CD4-positive, alpha-beta T cell treated with Interleukin-4 for 1 hour (primary cell): ENCODE results near the gene CYP4F8.
A peak's percentile ranks its signal among the peaks of the same experiment; 100 is the strongest.
"Not testable (repeated sequence)": the region's sequence is repeated elsewhere in the genome, so short reads cannot be mapped to it uniquely, and the experiment has no call there.

Experiments
- DNase-seq, 2 donors: peaks; one replicate each; pipeline ENCODE4 v3.0.0-alpha.2; 2020 to 2022

CYP4F8 gene

GRCh38 chr19:15644816-15645215, 29.8 kb downstream of the CYP4F8 start:
- no peak for DNase-seq

DNA sequence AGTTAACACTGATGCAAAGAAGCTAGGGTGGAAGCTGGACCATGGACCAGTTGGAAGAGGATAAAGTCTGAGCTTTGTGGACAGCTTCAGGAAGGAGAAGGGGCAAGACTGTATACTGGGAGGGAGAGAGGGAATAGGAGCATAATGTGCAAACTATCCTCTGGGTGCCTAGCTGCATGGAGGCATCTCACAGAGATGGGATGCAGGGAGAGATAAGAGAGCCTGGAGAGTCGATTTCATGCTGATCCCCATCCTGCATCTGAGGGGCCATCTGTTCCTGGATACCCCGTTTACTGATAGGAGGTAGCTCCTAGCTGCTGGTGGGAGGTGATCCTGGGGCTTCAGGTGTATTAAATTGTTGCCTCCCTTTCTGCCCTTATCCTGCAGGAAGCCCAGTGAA, 34.5 kb downstream of the CYP4F8 start:
- DNase-seq = no peak

DNA sequence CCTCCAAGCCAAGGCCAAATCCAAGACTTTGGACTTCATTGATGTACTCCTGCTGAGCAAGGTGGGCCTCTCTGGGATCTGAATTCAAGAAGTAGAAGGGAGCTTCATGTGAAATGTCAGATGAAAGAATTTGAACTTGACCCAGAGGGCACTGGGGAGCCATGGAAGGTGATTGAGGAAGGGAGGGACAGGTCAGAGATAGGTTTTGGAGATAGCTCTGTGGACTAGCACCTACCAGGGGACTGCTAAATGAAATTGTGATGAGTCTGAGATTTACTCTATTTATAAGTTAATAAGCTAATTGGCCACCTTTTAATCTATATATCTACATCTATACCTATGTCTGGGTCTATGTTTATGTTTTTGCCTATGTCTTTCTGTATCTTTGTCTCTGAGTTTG, 35.1 kb downstream of the CYP4F8 start:
- not testable (repeated sequence) for DNase-seq

DNA sequence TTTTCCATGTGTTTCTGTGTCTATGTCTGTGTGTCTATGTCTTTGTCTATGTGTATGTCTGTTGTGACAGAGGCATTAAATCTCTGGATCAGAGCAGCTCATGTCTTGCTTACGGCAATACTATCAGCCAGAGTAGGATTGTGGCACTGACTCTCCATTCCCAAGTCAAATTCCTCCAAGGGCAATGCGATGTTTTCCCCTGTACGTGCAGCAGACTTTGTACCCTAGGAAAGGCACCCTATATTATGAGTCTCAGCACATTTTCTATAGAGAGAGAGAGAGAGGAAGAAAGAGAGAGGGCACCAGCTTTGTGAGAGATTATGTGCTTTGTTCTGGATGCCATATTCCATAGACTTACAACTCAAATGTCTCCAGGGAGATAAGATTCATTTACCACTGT, 36.8 kb downstream of the CYP4F8 start:
- DNase-seq = no peak

DNA sequence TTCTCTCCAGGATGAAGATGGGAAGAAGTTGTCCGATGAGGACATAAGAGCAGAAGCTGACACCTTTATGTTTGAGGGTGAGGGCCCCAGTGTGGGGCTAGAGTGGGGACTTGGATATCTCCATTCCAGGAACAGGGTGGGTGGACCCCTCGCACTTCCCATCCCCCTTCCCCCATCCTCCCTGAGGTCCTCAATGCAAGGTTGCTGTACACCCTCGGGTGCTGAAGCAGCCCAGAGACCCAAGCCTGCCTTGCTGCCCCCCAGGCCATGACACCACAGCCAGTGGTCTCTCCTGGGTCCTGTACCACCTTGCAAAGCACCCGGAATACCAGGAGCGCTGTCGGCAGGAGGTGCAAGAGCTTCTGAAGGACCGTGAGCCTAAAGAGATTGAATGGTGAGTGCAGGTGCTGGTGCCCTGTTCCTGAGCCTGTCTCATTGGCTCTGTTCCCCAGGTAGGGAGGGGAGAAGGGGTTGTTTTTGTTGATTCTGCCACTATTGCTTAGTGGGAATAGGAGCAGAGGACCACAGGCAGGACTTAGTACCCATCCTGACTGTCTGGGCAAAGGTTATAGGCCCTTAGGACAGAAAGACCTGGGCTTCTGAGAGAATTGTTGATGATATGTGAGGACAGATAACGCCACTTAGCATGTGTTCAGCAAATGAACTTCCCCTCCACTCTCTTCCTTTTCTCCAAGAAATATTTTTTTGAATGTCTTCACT, 37.7 kb downstream of the CYP4F8 start:
- no peak for DNase-seq

- DNase-seq = no peak
Measured at GRCh38 chr19:15656467-15656866, 41.4 kb downstream of the CYP4F8 start.

DNA sequence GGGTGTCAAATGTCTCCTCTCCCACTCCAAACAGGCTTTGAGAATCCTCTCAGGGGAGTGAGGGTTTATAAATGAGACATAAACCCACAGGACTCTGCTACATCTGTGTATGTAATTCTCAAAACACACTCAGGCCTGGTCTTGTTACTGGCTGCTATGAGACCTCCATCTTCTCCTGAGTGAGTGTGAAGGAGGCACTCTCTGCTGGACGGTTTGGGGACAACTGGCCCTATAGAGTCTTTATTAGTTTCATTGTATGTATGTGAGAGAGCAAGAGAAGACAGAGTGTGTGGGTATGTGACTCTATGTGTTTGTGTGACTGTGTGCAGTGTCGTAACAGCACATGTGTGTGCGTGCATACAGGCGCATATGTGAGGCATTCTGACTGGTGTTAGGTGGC, 48.2 kb downstream of the CYP4F8 start:
- DNase-seq = no peak

GRCh38 chr19:15666186-15666585, 51.2 kb downstream of the CYP4F8 start:
- no peak for DNase-seq

- peak in 1 of 2 donors; percentile 25 for DNase-seq
Measured at GRCh38 chr19:15666883-15667282, 51.9 kb downstream of the CYP4F8 start.

DNA sequence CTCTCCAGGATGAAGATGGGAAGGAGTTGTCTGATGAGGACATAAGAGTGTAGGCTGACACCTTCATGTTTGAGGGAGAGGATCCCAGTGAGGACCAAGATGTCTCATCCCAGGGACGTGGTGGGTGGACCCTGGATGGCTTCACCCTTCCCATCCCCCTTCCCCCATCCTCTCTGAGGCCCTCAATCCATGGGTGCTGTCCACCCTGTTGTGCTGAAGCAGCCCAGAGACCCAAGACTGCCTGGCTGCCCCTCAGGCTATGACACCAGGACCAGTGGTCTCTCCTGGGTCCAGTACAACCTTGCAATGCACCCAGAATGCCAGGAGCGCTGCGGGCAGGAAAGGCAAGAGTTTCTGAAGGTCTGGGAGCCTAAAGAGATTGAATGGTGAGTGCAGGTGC, 54.4 kb downstream of the CYP4F8 start:
- no peak for DNase-seq

DNA sequence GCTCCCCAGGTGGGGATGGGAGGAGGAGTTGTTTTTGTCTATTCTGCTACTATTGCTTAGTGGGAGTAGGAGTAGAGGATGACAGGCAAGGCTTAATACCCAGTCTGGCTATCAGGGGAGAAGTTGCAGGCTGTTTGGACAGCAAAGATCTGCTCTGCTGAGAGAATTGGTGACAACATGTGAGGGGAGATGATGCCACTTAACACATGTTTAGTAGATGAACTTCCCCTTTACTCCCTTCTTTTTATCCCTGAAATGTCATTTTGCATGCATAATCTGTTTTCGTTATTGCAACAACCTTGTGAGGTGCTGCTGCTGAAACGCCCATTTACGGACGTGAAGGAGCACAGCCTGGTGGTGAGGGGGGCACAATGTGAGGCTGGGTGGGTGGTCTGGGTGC, 54.9 kb downstream of the CYP4F8 start:
- no peak for DNase-seq

DNA sequence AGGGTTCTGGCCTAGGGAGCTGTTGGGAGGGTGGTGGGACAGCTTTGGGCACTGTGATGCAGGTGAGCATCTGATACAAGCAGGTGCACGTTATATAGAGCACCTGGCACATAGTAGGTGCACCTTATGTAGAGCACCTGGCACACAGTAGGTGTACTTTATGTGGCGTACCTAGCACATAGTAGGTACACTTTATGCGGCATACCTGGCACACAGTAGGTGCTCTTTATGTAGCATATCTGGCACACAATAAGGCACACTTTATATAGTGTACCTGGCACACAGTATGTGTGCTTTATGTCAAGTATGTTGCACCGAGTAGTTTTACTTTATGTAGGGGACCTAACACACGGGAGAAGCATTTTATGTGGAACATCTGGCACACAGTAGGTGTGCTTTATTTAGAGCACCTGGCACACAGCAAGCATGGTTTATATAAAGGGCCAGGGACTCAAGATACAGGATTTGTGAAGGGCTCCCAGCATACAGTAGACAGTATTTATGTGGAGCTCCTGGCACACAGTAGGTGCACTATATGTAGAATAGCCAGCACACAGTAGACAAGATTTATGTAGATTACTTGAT, 56.3 kb downstream of the CYP4F8 start:
- no peak for DNase-seq

DNA sequence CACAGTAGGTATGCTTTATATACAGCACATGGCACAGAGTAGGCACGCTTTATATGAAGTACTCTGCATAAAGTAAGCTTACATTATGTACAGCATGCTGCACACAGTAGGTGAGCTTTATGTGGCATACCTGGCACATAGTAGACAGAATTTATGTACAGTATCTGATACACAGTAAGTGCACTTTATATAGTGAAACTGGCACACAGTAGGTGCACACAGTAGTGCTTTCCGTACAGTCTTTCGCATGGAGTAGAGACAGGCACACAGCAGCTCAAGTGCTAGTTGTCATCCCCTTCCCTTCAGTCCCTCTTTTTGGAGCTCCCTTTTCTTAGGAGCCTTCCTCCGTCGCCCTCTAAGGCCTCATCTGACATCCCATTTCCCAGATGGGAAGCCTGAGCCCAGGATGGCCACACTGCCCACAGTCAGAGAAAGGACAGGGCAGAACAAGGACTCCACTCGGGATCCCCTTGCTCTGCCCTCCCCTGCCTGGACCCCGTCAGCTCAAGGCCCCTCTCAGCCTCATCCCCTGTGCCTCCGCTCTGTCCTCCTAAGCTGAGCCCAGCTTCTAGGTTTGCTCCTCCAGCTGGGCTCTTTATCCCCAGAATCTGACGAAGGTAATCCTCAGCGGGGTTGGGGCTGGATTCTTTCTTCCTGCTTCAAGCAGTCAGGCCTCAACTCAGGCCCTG, 57.0 kb downstream of the CYP4F8 start:
- no peak for DNase-seq

DNA sequence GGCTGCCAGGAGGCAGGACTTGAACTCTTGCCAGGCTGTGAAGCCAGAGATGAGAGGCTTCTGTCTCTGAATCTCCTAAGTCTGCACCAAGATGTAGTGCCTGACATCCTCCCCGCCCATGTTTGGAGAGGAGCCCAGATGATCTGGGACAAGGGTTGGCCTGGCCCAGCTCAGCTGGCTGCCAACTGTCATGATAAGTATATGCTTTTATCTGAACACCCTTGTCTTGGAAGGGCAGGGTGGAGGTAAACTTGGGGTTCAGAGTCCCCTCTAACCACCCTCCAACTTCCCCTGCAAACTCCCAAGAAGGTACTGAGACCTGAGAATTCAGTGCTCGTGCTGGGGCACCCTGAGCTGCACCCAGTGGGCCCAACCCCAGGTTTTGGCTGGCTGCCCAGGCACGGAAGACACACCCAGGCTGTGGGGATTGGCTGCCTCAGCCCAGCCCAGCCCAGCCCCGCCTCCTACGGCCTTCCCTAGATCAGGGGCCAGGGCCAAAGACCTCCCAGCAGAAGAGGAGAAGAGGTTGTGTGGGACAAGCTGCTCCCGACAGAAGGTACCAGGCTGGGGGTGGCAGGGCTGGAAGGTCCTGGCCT, 57.7 kb downstream of the CYP4F8 start, which contains the start of gene CYP4F12:
CYP4F12 (plus strand) TSS at position 508 of the 596 bp plus-strand sequence. CDS start 443 bp downstream, outside the sequence.
- DNase-seq = peak in 1 of 2 donors; percentile 36

GRCh38 chr19:15673176-15673654, 58.2 kb downstream of the CYP4F8 start:
- no peak for DNase-seq

- no peak for DNase-seq
Measured at GRCh38 chr19:15675560-15675959, 60.5 kb downstream of the CYP4F8 start.

- DNase-seq = no peak
Measured at GRCh38 chr19:15679089-15679488, 64.1 kb downstream of the CYP4F8 start.

- DNase-seq = not testable (repeated sequence)
Measured at GRCh38 chr19:15679865-15680264, 64.8 kb downstream of the CYP4F8 start.
